MV-4-11 (cell line): ENCODE results near the gene PRR5.
"Not testable (repeated sequence)": the region's sequence is repeated elsewhere in the genome, so short reads cannot be mapped to it uniquely, and the experiment has no call there.

ENCODE experiments used
- DNase-seq: peaks from one replicate; lab custom pipeline; 2025; lab: John Stamatoyannopoulos, UW

PRR5 gene

GRCh38 chr22:44673406-44673805 is 28.6 kb upstream of the PRR5 start:
- DNase-seq = no peak

GRCh38 chr22:44676066-44676440 is 26.0 kb upstream of the PRR5 start:
- not testable (repeated sequence) for DNase-seq

GRCh38 chr22:44676441-44677352 is 25.3 kb upstream of the PRR5 start:
- no peak for DNase-seq

DNA sequence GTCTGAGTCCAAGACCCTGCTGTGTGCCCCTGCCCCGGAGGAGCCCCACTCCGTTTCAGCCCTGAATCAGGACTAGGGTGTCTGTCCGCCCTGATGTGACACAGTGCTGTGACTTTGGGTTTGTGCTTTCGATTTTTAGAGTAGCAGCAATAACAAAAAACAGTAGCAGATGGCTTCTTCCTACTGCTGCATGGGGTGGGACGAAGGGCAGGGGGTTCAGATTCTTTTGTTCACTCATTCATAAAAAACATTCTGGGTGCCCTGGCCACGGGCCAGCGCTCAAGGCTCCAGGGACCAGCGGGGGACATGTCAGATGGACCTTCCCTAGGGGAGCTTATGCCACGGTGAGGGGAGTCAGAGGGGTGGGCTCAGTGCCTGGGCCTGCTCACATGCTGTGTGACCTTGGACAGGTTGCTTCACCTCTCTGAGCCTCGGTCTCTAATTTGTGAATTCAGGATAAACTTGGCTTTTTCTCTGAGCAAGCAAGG is 24.6 kb upstream of the PRR5 start:
- DNase-seq = no peak

- no peak for DNase-seq
Measured at GRCh38 chr22:44677871-44678555, 24.0 kb upstream of the PRR5 start.

DNA sequence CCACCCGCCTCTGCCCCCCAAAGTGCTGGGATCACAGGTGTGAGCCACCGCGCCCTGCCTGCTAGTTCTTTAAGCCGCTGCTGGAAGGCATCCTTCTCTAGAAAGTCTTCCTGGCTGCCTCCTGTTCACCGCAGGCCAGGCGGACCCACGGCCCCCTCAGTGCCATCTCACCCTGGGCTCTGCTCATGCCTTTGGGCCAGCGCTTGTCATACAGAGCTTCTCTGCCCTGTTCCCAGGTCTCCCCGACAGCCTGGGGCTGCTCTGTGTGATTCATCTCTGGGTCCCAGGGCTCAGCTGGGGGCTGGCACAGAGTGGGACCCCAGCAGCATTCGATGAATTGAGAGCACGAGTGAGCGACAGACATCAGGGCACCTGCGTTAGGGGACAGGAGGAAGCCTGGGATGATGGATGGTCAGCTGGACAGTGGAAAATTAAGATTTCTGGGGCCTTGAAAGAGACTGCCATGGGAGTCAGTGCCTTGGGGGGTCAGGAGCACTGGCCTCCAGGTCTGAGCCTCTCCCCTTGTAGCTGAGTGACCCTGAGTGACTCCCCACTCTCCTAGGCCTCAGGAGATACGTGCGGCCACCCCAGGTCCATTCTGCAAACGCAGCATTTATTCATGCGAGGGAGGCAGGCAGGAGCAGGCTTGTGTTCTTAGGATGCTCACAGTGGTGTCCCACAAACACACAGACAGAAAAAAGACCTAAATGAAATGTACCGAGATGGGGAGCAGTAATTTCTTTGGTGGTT is 23.3 kb upstream of the PRR5 start:
- DNase-seq = no peak

DNA sequence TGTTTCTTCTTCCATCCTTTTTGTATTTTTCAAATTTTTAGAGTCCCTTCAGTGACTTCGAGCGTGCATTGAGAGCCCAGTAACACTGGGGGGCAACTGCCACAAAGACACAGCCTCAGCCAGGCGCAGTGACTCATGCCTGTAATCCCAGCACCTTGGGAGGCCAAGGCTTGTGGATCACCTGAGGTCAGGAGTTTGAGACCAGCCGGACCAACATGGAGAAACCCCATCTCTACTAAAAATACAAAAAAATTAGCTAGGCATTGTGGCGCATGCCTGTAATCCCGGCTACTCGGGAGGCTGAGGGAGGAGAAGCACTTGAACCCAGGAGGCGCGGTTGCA is 22.7 kb upstream of the PRR5 start:
- DNase-seq = not testable (repeated sequence)

DNA sequence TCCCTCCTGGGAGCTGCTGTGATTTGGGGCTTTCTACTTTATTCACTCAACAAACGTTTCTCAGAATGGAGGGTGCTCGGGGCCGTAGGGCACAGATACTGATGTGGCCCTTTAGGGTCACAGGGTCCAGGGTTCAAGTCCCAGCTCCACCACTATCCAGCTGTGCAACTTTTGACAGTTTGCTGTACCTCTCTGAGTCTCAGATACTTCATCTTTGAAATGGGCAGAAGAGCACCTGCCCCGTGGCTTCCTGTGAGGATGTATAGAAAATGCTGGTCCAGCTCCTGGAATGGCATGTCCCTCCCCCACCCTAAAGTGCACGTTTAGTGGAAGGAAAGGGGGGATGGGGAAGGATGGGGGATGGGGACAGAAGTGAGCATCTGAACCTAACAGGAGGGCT is 21.9 kb upstream of the PRR5 start:
- no peak for DNase-seq

DNA sequence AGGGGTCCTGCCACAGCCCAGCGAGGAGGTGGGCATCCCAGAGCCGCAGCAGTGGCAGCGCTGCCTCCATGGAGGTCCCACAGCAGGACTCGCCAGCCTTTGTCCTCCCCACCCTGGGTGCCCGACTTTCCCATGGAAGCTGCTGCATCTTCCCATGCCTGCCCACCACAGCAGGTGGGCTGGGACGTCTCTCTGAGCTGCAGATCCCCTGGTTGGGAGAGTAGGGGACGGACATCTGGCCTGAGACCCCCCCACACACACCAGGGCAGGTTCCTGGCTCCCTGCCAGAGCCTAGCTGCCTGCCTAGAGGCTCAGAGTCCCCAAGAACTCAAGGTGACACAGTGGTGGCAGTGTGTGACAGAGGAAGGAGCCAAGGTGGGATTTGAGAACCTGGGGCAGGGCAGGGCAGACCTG is 21.5 kb upstream of the PRR5 start:
- DNase-seq = no peak

GRCh38 chr22:44682556-44683168 is 19.3 kb upstream of the PRR5 start:
- no peak for DNase-seq

- DNase-seq = no peak
Measured at GRCh38 chr22:44683237-44683636, 18.8 kb upstream of the PRR5 start.

- DNase-seq = no peak
Measured at GRCh38 chr22:44683881-44684280, 18.1 kb upstream of the PRR5 start.

- peak; percentile 97 for DNase-seq
Measured at GRCh38 chr22:44684506-44685383, 17.3 kb upstream of the PRR5 start.

DNA sequence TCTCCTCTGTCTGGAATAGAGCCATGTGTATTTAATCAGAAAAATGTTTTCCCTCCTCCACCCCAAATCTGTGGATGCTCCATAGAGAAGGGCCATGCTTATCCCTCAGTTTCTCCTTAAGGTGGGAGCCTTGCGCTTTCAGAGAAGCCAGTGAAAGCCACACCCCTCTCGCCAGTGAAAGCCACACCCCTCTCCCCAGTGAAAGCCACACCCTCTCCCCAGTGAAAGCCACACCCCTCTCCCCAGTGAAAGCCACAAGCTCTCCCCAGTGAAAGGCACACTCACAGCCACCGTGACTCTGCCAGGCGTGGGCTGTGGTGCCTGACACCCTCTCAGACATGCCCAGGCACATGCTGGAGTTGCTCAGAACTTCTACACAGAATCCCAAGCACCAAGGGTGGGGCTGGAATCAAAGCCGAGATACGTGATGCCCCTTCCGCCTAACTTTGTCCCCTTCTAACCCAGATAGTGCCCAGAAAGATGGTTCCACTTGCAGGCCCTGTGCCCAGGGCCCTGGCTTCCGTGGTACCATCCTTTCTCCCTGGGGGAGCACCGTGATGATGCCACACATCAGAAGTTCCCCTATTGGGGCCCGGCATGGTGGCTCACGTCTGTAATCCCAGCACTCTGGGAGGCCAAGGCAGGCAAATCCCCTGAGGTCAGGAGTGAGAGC is 16.5 kb upstream of the PRR5 start:
- DNase-seq = peak; percentile 68

- DNase-seq = no peak
Measured at GRCh38 chr22:44686873-44687600, 15.0 kb upstream of the PRR5 start.

DNA sequence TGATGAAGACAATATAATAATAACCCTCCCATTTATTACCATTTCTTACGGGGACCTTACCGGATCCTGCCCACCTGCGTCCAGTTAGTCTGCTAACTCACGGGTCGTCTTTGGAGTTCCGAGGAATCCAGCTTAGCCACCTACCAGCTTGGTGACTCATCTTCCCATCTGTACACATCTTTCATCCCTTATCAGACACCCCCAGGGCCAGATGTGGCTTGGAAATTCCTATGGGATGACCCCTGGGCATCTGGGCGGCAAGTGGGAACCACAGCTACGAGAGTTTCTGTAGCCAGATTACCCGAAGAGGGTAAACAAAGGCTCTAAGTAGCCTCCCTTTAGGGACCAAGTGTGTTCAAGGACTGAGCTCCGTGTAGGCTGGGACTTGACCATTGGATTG is 12.8 kb upstream of the PRR5 start:
- no peak for DNase-seq

DNA sequence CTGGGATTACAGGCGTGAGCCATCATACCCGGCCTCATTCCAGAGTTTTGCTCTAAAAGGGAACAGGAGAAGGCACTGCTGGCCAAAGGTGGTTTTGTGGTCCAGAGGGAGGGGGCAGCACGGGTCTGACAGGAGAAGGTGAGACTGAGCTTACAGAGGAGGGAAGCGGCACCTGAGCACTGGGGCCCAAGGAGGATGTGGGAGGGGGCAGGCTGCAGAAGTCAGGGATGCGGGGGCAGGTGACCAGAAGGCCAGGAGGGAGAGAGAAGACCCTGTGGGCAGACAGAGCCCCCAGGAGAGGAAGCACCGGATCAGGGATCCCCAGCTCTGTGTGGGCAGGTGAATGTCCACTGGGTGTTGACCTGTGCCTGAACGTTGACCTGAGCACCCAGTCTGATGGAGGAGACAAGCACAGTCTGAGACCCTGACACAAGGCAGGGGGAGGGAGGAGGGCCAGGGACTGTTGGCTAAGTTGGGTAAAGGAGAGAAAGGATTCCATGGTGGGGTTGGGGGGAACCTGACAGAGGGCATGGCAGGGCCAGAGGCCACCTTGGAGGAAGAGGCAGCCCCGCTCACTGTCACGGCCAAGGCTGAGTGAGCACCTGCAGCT is 12.0 kb upstream of the PRR5 start:
- DNase-seq = no peak

- DNase-seq = no peak
Measured at GRCh38 chr22:44691796-44692661, 10.0 kb upstream of the PRR5 start.

GRCh38 chr22:44692662-44693007 is 9.4 kb upstream of the PRR5 start:
- no peak for DNase-seq
